HG03457 (cell line): ENCODE data around the gene SLC24A4.
"Not testable (repeated sequence)": the region's sequence is repeated elsewhere in the genome, so short reads cannot be mapped to it uniquely, and the experiment has no call there.

ENCODE experiments used
- ATAC-seq: cut with Tn5 transposase; IDR thresholded peaks from one replicate; pipeline ENCODE4 v1.9.1; 2021; ENCODE audit warnings: moderate number of reproducible peaks; ENCODE audit not compliant: unreplicated experiment

The SLC24A4 gene

DNA sequence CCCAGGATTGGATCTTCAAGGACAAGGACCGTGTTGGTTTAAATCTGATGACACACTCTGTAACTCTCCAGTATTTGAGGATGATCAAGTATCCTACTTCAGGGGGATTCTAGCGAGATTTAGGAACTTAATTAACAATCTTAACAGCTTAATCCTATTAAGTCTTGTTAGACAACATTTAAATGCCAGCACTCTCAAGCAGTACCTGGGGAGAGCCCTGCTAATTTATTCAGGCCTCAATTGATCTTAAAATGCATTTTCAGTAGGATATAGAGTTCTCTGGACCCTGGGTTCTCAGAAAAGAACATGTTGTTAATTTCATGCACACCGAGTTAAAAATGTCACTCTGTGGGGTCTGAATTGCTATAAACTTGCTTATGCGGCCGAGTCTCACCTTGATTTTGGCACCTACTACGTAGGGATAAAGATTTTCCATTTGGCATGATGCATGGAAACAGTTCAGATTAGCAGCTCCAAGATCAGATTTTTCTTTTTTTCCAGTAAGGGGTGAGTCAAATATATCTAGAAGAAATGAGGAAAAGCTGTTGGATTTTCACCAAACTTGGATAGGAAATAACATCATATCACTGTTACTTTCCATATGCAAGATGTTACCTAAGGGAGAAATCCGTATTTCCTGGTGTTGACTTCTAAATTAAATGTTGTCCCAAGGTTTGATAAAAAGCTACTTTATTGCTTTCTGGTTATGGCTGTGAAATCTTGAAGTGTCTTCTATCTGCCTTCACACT lies 76.1 kb downstream of the SLC24A4 start:
- no peak for ATAC-seq

DNA sequence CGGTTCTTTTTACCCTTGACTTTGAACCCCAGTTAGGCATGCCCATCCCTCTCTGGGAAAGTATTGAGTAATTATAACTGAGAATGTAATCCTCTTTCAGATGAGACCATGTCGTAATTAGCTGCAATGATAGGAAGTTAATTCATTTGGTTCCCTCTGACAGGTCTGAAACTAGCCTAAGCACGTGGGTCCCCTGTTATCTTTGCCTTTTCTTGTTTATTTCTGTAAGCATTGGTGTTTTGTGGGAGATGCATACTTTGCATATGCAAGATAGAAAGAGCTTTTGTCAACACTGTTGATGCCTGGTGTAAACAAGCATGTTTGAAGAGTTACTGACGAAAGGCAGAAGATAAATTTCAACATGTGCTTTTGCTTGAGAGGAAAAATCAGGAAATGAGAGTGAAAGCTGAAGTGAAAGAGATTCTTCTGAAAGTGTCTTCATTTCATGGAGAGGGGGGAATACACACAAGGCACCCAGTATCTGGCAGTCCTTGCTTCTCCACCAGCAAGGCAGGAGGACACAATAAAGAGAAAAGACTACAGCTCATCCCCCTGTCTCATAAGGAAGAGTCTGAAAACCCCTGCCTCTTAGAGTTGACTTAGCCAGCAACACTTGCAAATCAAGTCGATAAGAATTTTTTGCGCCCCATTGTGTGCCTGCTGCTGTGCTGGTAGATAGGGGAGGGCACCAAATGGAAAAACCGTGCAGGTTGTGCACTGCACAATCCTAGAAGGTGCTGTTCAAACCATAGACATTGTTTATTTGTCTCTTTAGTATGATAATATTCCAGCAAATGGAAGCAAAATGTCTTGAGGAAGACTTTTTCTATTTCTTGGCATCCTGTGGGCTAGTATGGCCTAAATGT lies 77.8 kb downstream of the SLC24A4 start:
- no peak for ATAC-seq

DNA sequence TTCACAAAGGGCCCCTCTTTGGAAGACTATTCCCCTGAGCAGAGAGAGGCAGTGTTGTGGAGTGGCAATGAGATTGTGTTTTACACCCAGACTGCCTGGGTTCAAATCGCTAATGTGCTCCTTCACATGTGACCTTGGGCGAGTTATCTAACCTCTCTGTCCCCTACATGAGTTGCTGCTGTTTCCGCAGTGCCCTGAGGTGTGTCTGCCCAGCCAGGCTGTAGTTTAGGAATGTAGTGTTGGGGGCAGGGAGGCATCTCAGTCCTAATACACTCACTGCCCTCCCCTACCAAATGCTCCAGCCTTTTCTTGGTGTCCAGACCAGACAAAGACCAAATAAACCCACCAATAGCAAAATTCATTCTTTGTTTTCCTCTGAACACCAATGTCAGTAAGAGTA lies 78.6 kb downstream of the SLC24A4 start:
- ATAC-seq, result no peak

DNA sequence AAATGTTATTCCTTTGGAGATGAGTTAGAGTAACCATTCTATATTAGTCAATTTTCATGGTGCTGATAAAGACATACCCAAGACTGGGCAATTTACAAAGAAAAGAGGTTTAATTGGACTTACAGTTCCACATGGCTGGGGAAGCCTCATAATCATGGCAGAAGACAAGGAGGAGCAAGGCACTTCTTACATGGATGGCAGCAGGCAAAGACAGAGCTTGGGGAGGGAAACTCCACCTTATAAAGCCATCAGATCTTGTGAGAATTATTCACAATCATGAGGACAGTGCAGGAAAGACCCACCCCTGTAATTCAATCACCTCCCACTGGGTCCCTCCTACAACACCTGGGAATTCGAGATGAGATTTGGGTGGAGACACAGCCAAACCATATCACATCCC lies 79.5 kb downstream of the SLC24A4 start:
- ATAC-seq, result not testable (repeated sequence)

DNA sequence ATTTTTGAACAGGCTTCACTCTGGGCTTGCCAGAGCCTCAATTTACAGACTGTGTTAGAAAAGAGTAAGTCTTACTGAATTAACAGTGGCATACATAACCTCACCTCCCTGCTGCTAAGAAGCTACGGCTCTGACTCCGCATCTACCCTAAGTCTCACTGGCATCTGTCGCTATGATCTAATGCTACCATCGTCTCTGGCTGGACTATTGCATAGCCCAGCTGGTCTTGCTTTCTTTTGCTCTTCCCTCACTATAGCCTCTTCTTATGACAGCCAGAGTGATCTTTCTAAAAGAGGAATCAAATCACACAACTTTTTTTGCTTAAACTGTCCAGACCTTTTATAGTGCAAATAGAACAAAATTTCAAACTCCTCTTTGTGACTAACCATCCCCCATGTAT lies 81.1 kb downstream of the SLC24A4 start:
- ATAC-seq, result no peak

DNA sequence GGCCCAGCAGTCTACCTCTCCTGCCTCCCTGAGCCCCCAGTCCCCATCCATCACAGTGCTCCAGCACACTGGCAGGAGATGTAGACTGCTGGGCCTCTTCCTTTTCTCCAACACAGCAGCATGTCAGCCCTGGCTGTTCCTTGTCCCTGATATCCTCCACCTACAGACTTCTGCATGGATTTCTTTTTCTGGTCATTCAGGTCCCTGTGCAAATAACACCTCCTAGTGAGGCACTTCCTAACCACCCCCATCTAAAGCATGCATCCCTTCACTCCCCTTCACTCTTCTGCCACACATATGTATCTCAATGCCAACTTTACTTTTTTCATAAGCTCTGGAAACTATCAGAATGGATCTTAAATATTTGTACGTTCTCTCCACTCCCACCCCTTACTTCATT lies 81.5 kb downstream of the SLC24A4 start:
- ATAC-seq, result no peak

DNA sequence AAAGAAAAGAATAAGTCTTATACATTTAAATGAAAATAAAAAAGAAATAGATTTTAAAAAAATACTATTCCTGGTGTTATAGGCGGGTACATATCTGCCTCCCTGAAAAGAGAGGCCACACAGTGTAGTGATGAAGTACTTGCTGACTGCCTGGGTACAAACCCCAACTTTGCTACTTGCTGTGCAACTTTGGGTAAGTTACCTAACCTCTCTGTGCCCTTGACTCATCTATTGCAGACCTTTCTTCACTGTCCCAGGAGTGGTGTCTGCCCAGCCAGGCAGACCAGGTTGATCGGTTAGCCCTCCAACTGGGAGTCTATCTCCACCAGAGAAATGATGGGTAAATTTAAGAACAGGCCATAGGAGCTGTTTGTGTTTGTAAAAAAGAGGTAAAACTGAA lies 82.0 kb downstream of the SLC24A4 start:
- ATAC-seq, result no peak

DNA sequence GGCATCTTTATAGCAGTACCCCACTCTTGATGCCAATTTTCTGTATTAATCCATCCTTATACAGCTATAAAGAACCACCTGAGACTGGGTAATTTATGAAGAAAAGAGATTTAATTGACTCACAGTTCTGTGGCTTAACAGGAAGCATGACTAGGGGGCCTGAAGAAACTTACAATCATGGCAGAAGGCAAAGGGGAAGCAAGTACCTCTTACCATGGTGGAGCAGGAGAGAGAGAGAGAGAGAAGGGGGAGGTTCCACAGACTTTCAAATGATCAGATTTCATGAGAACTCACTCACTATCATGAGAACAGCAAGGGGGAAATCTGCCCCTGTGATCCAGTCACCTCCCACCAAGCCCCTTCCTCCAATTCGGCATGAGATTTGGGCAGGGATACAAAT lies 84.4 kb downstream of the SLC24A4 start:
- ATAC-seq, result no peak

DNA sequence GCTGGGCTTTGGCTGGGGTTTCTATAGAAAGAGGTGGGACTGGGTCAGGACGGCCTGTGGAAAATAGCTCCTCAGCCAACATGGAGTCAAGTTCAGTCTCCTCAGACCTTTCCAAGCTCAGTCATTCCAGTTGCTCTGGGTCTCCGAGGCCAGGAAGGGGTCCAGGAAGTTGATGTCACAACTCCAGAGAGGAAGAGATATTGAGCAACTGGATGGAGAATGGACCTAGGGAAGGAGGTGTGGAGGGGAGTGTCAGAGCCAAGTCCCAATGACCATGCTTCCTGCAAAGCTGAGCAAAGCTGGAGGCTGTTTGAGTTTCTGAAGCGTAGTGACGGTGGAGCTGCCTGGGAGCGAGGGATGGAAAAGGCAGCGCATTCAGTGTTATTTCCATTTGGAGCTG lies 86.1 kb downstream of the SLC24A4 start:
- ATAC-seq, result no peak

DNA sequence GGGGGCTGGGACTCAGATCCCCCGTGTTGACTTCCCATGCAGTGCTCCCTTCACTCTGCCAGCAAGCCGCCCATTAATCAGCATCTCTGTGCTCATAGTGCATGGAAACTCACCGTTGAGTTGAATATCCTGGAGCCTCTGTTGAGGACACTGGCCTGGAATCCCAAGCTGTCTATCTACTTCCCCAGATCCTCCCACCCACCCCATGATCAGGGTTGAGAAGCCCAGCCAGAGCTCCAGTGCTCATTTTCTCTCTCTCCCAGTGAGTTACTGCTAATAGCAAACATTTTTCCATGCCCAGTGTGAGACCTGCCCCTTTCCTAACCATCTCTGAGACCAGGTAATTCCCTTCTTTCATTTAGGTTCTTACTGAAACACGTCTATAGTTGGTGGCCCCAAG lies 88.2 kb downstream of the SLC24A4 start:
- ATAC-seq, result no peak

DNA sequence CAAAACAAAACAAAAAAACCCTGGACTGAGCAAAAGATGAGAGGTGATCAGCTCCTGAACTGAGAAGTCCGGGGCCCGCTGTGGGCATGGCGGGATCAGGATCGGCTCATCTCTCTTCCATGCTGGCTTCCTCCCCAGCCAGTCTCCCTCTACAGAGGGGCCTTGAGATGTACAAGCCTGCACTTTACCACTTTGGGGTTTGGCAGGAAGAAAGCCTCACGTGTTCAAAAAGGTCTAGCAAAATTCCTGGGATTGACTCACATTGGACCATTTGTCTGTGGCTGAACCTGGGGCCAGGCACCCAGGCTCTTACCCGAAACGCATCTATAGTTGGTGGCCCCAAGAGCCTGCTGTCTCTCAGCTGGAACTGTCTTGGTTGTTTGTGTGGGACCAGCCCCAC lies 89.0 kb downstream of the SLC24A4 start:
- no peak for ATAC-seq

DNA sequence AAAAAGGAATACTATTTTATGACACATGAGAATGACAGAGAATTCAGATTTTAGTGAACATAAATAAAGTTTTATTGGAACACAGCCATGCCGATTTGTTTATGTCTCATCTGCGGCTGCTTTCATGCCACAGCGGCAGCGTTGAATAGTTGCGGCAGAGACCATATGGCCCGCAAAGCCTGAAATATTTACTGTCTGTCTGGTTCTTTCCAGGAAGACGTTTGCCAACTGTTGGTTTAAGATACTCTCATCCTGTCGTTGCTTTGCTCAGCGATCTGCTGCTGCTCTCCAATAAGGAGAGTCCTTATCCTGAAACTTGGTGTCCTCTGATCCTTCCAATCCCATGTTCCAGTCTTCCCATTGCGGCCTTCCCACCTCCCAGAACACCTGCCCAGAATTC lies 89.9 kb downstream of the SLC24A4 start:
- no peak for ATAC-seq

DNA sequence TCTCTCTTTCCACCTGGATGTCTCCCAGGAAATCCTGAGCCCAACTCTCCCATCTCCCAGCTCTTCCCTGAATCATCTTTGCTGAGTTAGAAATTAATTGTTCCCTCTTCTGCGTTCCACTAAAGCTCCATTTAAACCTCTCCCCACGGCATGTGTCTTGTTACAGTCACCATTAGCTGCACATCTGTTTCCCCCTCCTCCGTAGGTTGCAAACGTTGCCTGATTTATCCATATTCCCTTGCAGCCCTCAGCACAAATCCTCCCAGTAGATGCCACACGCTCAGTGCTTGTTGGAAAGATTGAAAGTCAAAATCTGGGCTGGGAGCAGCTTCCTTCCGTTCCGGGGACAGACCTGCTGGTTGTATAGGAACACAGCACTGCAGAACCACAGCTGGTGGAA lies 90.4 kb downstream of the SLC24A4 start:
- no peak for ATAC-seq

DNA sequence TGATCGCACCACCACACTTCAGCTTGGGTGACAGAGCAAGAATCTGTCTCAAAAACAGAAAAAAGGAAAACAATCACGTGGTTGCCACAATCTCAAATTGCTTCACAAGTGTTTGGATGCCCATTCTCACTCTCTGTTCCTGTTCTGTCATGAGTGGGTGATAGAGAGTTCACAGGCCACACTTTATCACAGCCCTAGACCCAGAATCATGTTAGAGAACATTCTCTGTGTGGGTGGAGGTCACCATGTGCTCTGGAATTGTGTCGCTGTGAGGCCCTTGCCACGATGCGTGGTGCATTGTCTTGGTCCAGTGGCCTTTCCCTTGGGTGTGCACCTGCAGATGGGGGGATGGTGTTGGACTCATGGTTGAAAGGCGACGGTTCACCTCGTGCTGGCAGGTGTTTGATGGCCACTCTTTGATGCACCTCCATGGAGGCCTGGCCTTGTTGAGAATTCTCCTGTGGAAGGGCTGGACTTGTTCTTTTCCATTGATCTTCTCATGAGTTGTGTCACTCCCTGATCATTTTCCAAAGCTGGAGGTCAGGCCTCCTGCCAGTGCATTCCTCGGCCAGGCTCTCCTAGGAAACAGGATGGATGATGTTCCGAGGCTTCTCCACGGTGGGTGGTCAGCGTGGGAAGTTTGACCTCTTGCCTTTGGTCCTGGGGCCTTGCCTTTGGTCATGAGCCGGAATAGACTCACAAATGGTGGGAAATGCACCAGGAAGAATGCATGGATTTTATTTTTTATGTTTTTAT lies 91.9 kb downstream of the SLC24A4 start:
- ATAC-seq, result no peak

DNA sequence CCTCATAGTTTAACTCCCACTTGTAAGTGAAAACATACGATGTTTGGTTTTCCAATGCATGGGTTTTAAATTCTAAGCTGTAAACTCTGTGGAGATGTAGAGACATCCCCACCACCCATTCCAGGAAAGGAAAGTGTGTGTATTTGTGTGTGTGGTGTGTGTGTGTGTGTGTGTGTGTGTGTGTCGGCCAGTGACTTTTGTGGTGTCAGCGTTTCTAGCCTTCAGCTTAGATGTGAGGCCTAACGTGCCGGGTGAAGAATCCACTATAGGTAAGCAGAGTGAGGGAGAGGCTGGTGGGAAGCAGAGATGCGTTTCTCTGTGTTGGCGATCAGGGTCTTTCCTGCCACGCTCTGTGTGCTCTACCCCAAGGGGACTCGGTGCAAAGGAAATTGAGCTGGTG lies 93.0 kb downstream of the SLC24A4 start:
- no peak for ATAC-seq

DNA sequence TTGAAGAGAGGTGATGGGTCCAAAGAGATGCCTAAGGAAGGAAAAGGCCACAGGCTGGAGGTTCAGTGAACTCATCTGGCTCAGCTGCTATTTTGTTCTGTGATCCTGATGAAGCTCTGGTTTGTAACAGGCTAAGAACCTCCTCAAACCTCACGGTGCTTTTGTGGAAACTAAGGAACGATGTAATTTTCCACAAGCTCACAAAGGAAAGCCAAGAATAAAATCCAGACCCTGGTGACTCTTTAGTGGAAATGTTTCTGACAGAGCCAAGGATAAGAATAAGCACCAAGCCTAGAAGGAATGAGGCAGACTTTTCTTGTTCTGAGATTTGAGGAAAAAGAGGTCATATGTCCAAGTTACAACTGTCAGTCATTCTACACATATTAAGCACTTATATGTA lies 93.6 kb downstream of the SLC24A4 start:
- no peak for ATAC-seq

DNA sequence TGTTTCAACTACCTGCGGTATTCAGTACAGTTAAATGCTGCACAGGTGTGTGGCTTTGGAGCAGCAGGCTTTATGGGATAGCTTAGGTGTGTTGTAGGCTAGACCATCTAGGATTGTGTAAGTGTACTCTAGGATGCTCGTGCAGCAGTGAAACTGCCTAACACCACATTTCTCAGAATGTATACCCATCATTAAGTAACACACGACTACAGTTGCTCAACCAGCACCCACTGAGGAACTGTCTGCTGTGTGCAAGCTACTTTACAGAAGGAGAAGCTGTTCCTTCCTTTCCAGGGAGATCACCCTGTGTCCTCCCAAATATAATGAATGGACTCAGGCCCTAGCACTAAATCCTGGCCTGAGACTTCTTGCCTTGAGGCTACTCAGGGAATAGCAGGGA lies 94.8 kb downstream of the SLC24A4 start:
- no peak for ATAC-seq

DNA sequence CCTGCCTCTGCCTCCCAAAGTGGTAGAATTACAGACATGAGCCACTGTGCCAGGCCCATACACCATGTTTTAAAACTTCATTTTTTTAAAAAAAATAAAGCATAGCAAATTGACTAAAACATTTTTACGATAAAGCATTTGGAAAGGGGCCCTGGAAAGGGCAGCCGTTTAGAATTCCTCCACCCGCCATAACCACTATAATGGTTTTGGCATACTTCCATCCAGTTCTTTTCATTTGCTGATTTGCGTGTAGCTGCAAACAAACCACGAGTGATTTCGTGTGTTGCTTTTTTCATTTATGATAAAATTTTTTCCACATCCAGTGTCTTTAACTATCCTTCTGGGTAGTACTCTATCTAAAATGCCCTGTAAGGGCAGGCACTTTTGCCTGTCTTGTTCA lies 98.8 kb downstream of the SLC24A4 start:
- ATAC-seq, result no peak

DNA sequence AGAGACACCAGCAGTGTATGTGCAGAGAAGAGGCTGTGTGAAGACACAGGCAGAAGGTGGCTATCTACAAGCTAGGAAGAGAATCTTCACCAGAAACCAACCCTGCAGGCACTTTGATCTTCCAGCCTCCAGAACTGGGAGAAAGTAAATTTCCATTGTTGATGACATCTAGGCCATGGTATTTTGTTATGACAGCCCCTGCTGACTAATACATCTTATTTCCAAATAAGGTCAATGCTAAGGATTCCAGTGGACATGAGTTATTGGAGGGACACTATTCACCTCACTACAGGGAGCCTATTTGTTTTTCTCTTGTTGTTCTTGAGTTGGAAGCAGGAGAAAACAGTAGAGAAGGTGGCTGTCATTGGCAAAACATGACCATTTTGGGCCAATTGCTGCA lies 102.1 kb downstream of the SLC24A4 start:
- ATAC-seq, result no peak

DNA sequence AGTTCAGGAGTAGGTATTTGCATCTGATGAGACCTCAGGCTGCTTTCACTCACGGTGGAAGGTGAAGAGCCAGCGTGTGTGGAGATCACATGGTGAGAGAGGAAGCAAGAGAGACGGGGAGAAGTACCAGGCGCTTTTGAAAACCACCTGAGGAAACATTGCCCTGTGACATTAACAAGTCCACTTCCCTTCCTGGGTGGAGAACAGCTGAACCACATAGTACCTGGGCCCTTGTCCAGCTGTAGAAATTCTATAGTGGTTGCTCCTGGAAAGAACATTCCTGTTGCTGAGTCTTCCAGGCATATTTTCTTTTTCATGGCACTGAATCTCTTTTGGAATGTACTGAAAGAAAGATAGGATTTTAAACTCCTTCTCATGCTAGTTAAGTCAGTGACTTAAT lies 103.3 kb downstream of the SLC24A4 start:
- no peak for ATAC-seq

DNA sequence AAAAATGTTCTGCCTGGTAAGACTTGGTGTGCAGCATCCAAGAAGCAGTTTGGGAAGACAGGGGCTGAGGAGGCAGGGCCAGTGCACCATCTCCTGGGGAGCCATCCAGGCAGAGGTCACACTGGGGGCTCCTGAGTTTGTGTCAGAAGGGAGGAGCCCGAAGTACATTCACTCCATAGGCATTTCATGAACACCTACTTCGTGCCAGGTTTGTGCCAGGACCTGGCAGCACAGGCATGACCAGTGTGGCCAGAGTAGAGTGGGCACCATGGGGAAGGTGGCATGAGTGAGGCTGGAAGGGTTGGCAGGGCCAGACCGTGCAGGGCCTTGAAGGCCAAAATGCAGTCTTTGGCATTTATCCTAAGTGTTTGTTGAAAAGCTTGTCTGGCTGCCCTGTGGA lies 104.1 kb downstream of the SLC24A4 start:
- ATAC-seq, result no peak

DNA sequence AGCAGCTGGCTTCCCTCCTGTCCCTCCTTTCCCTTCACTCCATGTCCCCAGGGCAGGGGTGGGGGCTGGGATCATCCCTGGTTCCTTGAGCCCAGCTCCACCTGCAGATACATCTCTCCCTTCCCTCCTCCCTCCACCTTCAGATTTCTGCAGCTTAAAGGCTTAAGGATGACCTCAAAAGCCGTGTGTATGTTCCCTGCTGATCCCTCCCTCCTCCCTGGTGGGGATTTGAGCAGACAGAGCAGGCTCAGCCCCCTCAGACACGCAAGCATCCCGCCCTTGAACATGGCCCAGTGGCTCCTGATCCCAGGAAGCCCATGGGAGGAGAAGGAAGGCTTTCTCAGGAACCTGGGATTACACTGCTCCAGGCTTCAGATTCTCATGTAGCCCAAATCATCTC lies 107.7 kb downstream of the SLC24A4 start:
- no peak for ATAC-seq
